Epidermal melanocyte (primary cell): Measurements from ENCODE around the gene ATP23.

ENCODE experiments used
- DNase-seq: peaks from one replicate; pipeline ENCODE4 v3.0.0; 2011; ENCODE audit warnings: low spot score; ENCODE audit not compliant: insufficient read length

The ATP23 gene

DNA sequence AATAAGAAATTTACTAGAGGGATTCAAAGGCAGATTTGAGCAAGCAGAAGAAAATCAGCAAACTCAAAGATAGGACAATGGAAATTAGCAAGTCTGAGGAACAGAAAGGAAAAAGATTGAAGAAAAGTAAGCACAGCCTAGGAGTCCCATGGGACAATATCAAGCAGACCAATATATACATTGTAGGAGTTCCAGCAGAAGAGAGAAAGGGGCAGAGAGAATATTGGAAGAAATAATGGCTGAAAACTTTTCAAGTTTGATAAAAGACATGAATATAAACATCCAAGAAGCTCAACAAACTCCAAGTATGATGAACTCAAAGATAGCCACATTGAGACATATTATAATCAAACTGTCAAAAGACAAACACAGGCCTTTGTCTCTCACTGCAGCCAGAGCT, 25.2 kb downstream of the ATP23 start:
- DNase-seq = no peak

DNA sequence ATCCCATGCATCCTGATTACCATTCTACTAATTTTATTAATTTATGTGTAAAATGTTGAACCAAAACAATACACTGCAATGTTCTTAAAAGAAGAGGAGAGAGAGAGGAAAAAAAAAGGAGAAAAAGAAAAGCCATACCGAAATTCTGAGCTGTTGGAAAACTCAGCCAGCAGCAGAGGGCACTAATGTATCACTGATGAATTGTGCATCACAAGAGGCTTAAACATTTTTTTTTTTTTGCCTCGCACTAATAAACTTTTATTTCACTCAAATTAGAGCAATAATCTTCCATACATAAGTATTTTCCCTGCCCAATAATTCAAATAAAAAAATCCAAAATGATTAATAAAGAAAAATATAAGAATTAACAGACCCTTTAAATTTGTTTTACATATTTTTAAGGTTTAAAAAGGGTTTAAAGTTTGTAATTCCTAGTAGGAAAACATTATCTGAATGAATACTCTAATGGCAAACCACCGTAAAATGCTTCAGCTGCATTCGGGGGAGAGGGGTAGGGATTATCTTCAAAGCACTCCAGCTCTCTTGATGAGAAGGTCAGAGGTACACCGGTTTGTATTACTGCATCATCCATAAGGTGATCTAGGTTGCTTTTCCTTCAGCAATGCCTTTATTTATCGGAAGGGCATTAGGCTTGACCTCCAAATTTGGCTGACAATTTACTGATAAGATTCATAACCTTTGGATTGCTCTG, 41.9 kb downstream of the ATP23 start:
- no peak for DNase-seq

DNA sequence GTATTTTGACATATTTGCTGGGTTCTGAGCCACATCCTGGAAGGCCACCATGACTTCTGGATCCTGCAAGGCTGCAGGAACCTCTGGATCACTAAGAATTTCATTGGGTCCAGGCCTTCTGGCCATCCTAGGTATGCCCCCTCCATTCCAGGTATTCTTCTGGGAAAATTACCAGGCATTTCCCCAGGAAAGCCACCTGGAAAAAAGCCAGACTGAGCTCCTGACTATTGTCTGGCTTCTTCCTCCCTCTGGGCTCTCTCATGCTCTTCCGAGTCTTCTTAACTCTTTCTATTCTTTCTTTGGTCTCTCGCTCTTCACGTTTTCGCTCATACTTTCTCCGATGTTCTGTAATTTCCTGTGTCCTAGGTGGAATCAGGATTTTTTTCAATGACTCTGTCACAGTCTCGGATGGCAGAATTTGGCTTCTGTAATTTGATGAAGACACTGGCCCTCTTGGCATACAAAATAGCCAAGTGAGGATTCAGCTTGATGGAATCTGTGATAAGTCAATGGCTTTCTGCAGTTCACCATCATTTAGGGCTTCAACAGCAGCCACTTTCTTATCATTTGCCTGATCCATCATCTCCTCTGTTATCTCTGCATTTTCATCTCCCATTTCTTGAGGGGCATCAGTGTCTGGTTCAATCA, 42.6 kb downstream of the ATP23 start:
- no peak for DNase-seq

DNA sequence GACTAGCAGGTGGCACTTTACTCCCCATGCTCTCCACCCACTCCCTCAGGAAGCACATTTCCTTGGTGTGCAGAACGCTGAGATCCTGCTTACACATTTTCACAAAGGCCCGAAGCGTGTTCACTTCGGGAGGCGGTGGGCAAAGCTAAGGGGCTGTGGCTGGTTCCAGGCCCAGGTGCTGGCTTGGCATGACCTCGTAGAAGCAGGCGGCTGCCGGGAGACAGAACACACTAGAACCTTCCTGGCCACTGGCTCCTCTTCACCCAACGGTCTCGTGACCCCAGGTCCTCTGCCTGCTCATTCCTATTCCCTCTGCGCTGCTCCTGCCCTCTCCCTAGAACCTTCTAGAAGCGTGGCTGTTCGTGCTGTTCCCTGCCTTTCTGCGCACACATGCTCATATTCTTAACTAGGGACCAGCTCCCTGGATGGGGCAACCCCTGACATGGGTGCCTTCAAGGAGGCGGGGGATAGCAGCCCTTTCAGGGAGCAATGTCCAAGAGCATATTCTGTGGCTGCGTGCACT, 43.3 kb downstream of the ATP23 start:
- DNase-seq = no peak

DNA sequence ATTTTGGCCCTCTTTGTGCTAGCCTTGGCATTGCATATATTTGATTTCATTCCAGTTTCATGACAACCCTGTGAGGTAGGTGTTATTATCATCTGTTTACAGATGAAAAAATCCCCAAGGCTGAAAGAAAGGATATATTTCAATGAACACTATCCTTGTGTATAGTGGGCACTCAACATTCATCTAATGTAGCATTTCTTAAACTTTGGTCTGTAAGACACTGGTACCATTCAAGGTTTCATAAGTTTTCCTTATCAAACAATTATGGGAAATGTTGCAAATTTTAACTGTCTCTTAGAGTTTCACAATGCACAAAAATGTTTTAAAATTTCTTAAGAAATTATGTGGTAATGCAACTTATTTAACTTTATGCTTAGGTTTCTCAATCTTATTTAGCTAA, 44.3 kb downstream of the ATP23 start:
- DNase-seq = no peak

DNA sequence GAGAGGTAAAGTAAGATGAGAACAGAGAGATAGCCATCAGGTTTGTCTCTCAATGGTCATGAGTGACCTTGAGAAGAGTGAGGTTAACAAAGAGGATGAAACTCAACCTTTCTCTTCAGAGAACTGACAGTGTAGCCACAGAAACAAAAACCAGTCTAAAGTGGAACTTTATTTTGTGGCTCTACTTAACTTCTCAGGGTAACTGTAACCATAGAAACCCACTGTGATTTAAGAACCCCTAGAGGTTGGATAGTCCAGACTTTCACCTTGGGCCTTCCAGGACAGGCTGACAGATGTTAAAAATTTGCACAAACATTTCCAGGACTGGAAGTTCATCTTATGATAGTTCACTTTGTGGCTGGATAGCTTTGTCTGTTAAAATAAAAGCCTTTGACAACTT, 48.5 kb downstream of the ATP23 start:
- no peak for DNase-seq

DNA sequence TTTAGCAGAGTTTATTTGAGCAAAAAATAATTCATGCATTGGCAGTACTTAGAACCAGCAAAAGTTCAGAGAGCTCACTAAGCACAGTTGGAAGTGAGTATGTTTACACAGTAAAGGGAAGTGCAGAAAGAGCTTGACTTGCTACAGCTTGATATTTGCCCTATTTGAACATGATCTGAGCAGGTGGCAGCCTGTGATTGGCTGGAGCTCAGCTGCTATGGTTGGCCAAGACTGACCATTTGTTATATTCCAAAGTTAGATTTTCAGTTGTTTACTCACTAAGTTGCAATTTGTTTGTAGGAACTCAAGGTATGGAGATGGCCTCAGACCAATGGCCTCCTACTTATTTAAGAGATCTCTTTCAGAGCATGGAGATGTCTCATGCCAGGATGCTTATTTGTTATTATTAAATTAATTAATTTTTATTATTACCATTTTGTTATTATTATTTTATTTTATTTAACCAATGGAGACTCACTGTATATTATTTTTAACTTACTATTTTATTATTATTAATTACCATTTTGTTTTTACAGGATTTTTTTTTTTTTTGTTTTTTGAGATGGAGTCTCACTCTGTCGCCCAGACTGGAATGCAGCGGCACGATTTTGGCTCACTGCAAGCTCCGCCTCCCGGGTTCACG, 49.0 kb downstream of the ATP23 start:
- no peak for DNase-seq

DNA sequence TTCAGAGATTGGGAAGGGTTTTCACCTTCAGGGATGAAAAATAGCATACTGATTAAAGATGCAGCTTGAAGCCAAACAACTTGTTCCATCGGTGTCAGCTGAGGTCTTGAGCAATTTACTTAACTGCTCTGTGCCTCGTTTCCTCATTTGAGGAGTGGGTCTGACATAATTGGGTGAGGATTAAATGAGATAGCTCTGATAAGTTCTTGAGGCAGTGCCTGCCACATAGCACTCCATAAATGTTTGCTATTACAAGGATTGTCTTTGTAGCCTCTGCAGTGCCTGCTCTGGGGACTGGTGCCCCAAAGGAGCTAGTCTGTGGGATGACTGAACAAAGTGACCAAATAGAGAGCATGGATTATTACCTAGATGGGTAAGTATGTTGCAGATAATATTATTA, 50.6 kb downstream of the ATP23 start:
- DNase-seq = no peak

DNA sequence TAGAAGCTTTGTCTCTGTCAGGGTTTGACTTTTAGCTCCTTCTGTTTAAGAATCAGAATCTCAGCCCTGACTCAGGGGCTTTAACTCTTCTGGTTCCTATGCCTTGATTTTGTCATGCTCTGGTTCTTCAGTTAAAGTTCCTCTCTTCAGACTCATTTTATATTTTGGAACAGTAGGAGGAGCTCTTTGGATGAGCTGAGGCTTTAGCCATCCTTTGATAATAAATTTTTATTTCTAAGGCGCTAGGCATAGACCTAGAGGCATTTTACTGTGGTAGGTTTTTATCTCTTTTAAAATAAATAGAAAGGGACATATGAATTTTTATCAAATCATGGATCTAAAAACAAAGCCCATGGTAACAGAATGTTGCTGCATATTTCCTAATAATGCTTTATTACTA, 51.7 kb downstream of the ATP23 start:
- DNase-seq = no peak

DNA sequence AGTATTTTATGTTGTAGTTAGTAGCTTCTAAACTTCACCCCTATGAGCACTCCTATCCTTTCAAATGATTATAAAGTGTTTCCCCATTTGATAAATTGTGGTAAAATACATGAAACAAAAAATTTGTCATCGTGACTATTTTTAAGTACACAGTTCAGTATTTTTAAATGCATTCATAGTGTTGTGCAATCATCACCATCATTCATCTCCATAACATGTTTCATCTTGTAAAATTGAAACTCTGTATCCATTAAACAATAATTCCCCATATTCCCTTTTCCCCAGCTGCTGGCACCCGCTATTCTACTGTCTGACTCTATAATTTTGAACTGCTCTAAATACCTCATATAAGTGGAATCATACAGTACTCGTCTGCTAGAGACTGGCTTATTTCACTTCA, 52.5 kb downstream of the ATP23 start:
- no peak for DNase-seq

DNA sequence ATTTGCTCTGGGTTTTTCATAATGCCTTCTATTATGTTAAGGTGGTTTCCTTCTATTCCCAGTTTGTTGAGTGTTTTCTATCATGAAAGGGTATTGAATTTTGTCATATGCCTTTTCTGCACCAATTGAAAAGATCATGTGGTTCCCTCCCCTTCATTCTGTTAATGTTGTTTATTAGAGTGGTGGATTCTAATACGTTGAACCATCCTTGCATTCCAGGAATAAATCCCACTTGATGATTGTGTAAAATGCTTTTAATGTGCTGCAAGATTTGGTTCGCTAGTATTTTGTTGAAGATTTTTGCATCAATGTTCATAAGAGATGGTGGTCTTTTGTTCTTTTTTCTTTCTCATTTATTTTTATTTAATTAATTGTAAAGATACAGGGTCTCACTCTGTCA, 55.2 kb downstream of the ATP23 start:
- no peak for DNase-seq

DNA sequence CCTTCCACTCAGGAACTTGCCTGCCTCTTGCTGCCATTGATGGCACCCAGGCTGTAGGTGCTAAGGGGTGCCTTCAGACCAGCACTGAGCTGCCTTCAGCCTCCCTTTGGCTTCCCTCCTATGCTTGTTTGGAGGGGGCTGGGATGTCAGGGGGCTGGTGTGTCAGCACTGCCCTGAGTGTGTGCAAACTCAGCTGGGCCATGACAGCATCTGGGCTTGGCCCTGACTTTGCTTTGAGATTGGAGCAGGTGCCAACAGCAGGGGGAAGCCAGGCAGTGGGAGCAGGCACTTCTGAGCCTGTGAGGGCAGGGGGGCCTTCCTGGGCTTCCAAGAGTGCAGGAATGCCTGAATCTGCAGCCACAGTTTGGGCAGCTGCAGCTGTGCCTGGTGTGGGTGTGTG, 56.9 kb downstream of the ATP23 start:
- DNase-seq = no peak

DNA sequence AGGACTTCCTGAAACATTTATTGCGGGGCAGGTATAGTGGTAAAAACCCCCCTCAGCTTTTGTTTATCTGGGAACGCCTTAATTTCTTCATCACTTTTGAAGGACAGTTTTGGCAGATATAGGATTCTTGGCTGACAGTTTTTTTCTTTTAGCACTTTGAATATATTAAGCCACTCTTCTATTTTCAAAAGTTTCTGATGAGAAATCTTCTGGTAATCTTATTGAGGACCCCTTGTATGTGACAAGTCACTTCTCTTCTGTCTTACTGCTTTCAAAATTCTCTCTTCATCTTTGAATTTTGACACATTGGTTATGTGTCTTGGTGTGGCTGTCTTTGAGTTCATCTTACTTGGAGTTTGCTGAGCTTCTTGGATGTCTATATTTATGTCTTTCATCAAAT, 59.1 kb downstream of the ATP23 start:
- DNase-seq = no peak

DNA sequence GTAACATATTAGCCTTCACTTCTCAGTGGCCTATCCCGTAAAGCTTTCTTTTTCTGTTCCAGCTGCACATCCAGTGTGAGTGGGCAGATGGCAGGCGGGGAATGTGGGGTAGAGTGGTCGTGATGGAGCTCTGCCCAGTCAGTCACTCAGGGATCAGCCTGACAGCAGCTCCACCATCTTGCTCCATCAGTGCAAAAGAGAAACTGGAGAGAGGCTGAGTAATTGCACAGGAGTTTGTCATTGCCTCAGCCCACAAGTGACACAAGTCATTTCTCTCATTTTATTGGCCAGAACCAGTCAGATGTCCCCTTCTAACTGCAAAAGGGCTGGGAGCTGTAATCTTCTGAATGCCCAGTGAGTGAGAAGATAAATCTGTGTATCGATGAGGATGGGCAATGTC, 66.5 kb downstream of the ATP23 start:
- no peak for DNase-seq

DNA sequence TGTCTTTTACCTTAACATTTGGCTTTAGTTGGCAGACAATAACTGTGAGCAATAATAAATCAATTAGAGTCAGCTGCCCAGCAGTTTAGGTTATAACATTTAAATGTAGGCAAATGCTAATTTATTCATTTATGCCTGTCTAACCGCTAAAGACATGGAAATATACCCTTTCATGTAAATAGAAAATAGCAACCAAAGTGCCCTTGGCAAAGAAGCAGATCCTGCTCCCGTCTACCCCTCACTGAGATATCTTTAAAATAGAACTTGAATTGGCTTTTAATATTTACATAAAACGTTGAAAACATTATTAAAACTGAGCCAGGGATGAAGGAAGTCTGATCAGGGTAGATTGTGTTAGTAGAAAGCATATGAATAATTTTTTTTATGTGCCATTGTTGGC, 67.3 kb downstream of the ATP23 start:
- DNase-seq = no peak
